HL-60 (cell line): ENCODE results near the gene WDR7.

Experiments used
- DNase-seq, 2 experiments: peaks; one replicate each; pipeline ENCODE4 v3.0.0-alpha.2; 2010 to 2020; ENCODE audit warnings: low read depth in 1 of 2, low spot score in 1 of 2
- H3K27ac ChIP-seq: fragments of 250-450 bp; sonication (Bioruptor Pico); replicated peaks from 2 replicates; pipeline ENCODE4 v1.5.1; 2020; ENCODE audit warnings: mild to moderate bottlenecking, moderate library complexity
- H3K27me3 ChIP-seq: fragments of 250-450 bp; sonication (Bioruptor Pico); 2 replicates; pipeline ENCODE4 v1.5.1; 2021; ENCODE audit warnings: mild to moderate bottlenecking, moderate library complexity; ENCODE audit not compliant: insufficient read depth, poor library complexity, severe bottlenecking
- H3K4me3 ChIP-seq: replicated peaks from 2 replicates; pipeline ENCODE4 v1.5.1; 2011; ENCODE audit warnings: mild to moderate bottlenecking, control low read depth, low read length; ENCODE audit not compliant: insufficient read depth
- GABPA ChIP-seq: IDR thresholded peaks from 2 replicates; pipeline ENCODE4 v1.6.1; 2012; ENCODE audit warnings: low read depth
- POLR2AphosphoS5 ChIP-seq: IDR thresholded peaks from 2 replicates; pipeline ENCODE4 v1.6.1; 2012; ENCODE audit warnings: low read depth
- SPI1 ChIP-seq: IDR thresholded peaks from 2 replicates; pipeline ENCODE4 v1.6.1; 2012; ENCODE audit warnings: low read depth, mild to moderate bottlenecking, borderline replicate concordance
- TF ChIP-seq, protein P1 (sequence below): IDR thresholded peaks from one replicate; pipeline ENCODE4 v1.5.1; 2011; ENCODE audit warnings: low read length, control low read depth, inconsistent platforms; ENCODE audit not compliant: insufficient read depth
- TF ChIP-seq, protein P2 (sequence below): IDR thresholded peaks from 2 replicates; pipeline ENCODE4 v1.6.1; 2012; ENCODE audit warnings: low read depth; ENCODE audit not compliant: insufficient replicate concordance

Gene WDR7

DNA sequence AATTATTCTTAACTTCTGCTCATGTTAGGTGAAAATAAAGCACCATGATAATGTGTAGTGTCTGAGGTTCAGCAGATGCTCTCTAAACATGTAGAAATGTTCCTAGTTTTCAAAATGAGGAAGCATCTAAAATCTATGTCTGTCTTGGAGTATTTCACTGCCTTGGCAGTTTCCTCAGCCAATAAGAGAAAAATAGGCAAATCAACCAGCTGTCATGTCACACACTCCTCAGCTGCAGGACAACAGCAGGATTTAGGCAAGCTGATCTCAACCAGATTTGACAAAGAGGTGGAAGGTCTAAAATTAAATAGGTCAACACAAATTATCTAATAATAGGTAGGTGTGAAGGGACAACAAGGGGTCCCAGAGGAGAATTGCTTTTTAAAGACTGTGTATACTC, 331.6 kb downstream of the WDR7 start:
- H3K27me3 ChIP-seq = no peaks in the 10 kb centered on the region
- H3K27ac ChIP-seq = no peak overlapping the region
- TF ChIP-seq, protein P1, sequence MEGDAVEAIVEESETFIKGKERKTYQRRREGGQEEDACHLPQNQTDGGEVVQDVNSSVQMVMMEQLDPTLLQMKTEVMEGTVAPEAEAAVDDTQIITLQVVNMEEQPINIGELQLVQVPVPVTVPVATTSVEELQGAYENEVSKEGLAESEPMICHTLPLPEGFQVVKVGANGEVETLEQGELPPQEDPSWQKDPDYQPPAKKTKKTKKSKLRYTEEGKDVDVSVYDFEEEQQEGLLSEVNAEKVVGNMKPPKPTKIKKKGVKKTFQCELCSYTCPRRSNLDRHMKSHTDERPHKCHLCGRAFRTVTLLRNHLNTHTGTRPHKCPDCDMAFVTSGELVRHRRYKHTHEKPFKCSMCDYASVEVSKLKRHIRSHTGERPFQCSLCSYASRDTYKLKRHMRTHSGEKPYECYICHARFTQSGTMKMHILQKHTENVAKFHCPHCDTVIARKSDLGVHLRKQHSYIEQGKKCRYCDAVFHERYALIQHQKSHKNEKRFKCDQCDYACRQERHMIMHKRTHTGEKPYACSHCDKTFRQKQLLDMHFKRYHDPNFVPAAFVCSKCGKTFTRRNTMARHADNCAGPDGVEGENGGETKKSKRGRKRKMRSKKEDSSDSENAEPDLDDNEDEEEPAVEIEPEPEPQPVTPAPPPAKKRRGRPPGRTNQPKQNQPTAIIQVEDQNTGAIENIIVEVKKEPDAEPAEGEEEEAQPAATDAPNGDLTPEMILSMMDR = no peak
- no peak for TF ChIP-seq POLR2AphosphoS5
- TF ChIP-seq GABPA = no peak
- no peak for TF ChIP-seq SPI1
- TF ChIP-seq, protein P2, sequence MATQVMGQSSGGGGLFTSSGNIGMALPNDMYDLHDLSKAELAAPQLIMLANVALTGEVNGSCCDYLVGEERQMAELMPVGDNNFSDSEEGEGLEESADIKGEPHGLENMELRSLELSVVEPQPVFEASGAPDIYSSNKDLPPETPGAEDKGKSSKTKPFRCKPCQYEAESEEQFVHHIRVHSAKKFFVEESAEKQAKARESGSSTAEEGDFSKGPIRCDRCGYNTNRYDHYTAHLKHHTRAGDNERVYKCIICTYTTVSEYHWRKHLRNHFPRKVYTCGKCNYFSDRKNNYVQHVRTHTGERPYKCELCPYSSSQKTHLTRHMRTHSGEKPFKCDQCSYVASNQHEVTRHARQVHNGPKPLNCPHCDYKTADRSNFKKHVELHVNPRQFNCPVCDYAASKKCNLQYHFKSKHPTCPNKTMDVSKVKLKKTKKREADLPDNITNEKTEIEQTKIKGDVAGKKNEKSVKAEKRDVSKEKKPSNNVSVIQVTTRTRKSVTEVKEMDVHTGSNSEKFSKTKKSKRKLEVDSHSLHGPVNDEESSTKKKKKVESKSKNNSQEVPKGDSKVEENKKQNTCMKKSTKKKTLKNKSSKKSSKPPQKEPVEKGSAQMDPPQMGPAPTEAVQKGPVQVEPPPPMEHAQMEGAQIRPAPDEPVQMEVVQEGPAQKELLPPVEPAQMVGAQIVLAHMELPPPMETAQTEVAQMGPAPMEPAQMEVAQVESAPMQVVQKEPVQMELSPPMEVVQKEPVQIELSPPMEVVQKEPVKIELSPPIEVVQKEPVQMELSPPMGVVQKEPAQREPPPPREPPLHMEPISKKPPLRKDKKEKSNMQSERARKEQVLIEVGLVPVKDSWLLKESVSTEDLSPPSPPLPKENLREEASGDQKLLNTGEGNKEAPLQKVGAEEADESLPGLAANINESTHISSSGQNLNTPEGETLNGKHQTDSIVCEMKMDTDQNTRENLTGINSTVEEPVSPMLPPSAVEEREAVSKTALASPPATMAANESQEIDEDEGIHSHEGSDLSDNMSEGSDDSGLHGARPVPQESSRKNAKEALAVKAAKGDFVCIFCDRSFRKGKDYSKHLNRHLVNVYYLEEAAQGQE = no peak
- no peak overlapping the region for H3K4me3 ChIP-seq
- peak in 1 of 2 experiments; percentile 33 for DNase-seq

- Histone ChIP-seq H3K4me3 (no peak overlapping the region), H3K27me3 (no peaks in the 10 kb centered on the region), H3K27ac (no peak overlapping the region)
- no peak for DNase-seq
- TF ChIP-seq, protein P2 = no peak
- TF ChIP-seq POLR2AphosphoS5 (no peak), SPI1 (no peak), GABPA (no peak)
- TF ChIP-seq, protein P1 = no peak
Measured at GRCh38 chr18:56983275-56983992, 332.3 kb downstream of the WDR7 start.

GRCh38 chr18:56984731-56985130, 333.6 kb downstream of the WDR7 start:
- Histone ChIP-seq H3K27ac (no peak overlapping the region), H3K27me3 (no peaks in the 10 kb centered on the region), H3K4me3 (no peak overlapping the region)
- TF ChIP-seq GABPA (no peak), SPI1 (no peak)
- TF ChIP-seq, protein P2 = no peak
- TF ChIP-seq, protein P1 = no peak
- no peak for DNase-seq
